ENCODE data around the gene CYYR1.

The CYYR1 gene

DNA sequence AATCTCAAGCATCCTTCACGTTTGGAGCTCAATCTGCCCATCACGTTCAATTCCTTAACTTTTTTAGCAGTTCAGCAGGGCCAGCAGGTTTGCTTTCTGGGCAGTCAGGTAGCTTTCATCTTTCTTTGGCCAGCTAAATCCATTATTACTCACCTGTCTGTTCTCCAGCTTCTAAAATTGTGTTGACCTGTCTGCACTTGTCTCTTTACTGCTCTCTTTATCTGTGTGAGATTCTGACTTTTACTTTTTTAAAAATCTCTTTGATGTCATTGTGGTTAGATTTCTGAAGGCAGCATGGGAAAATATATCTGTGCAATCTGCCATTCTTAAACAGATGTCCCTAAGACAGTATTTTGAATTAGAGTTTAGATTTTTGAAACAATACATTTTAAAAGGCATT, 24.9 kb upstream of the CYYR1 start:
- no CpG with 5 or more reads among the region's 2 CpGs for WGBS, 2 donors (ENCODE audit: extremely low coverage in 2 of 2, insufficient read length in 2 of 2, insufficient replicate concordance in 1 of 2)
- no peak overlapping the region for H2BK12ac ChIP-seq (ENCODE audit: low read length)
- H4K91ac ChIP-seq (ENCODE audit: low read depth, low read length, poor library complexity), result no peak overlapping the region
- H3K4me2 ChIP-seq (ENCODE audit: insufficient read depth, low read length, poor library complexity, severe bottlenecking), result no peak overlapping the region
- H3K27ac ChIP-seq (replicated peaks; ENCODE audit: low read length), result no peak overlapping the region
- no peak overlapping the region for H3K9ac ChIP-seq (ENCODE audit: low read depth, low read length, poor library complexity)
- no peaks in the 10 kb centered on the region for H3K9me3 ChIP-seq (replicated peaks in 1 of 2; ENCODE audit: control insufficient read depth in 2 of 2, insufficient read depth in 1 of 2, low read depth in 1 of 2, low read length in 2 of 2)
- no peak overlapping the region for H3K4ac ChIP-seq (ENCODE audit: low read length)
- H3K18ac ChIP-seq (ENCODE audit: low read length), result no peak overlapping the region
- no peak overlapping the region for H2BK15ac ChIP-seq (ENCODE audit: low read length)
- no peaks in the 10 kb centered on the region for H3K79me1 ChIP-seq (ENCODE audit: low read depth, low read length)
- no peaks in the 10 kb centered on the region for H3K4me1 ChIP-seq (ENCODE audit: control insufficient read depth in 2 of 2, insufficient read depth in 1 of 2, low read depth in 1 of 2, low read length in 2 of 2)
- no peak overlapping the region for H2BK5ac ChIP-seq (ENCODE audit: low read length)
- no peak overlapping the region for H2BK120ac ChIP-seq (ENCODE audit: low read depth, low read length)
- no peaks in the 10 kb centered on the region for H3K27me3 ChIP-seq (ENCODE audit: control insufficient read depth in 3 of 3, insufficient read depth in 3 of 3, low read depth in 1 of 3, low read length in 3 of 3)
- H2AFZ ChIP-seq (ENCODE audit: low read length), result no peak overlapping the region
- no peaks in the 10 kb centered on the region for H3K36me3 ChIP-seq (replicated peaks in 1 of 2; ENCODE audit: control insufficient read depth in 2 of 2, insufficient read depth in 2 of 2, low read length in 2 of 2)
- H2AK5ac ChIP-seq (ENCODE audit: low read depth, low read length), result no peak overlapping the region
- no peak overlapping the region for H3K23ac ChIP-seq (ENCODE audit: low read depth, low read length, poor library complexity)
- no peak overlapping the region for H4K8ac ChIP-seq (ENCODE audit: low read depth, low read length)
- DNase-seq (ENCODE audit: low spot score), result no peak
- no peak overlapping the region for H3K4me3 ChIP-seq (ENCODE audit: low read length in 2 of 2)
- no peak overlapping the region for H3K14ac ChIP-seq (ENCODE audit: low read length)

DNA sequence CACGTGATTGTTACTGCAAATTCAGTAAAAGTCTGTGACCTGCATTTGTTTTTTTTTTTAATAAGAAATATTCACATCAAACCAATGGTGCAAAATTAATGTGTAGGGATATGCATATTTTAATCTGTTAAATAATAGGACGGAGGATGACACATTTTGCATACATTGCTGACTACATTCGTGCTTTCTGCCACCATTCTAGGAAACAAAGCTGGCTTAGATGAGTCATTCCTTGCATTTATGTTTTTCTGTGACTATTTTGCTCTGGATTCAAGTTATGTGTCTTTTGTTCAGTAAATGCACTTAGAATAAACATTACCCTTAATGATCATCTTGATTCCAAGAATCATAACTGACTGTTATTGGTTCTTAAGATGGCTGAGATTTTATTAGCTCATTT, 23.9 kb upstream of the CYYR1 start:
- H2BK5ac ChIP-seq (ENCODE audit: low read length), result no peak overlapping the region
- no peaks in the 10 kb centered on the region for H3K4me1 ChIP-seq (ENCODE audit: control insufficient read depth in 2 of 2, insufficient read depth in 1 of 2, low read depth in 1 of 2, low read length in 2 of 2)
- H3K27ac ChIP-seq (replicated peaks; ENCODE audit: low read length), result no peak overlapping the region
- H3K9ac ChIP-seq (ENCODE audit: low read depth, low read length, poor library complexity), result no peak overlapping the region
- H3K9me3 ChIP-seq (replicated peaks in 1 of 2; ENCODE audit: control insufficient read depth in 2 of 2, insufficient read depth in 1 of 2, low read depth in 1 of 2, low read length in 2 of 2), result no peaks in the 10 kb centered on the region
- H3K4ac ChIP-seq (ENCODE audit: low read length), result no peak overlapping the region
- no peaks in the 10 kb centered on the region for H3K27me3 ChIP-seq (ENCODE audit: control insufficient read depth in 3 of 3, insufficient read depth in 3 of 3, low read depth in 1 of 3, low read length in 3 of 3)
- H2BK12ac ChIP-seq (ENCODE audit: low read length), result no peak overlapping the region
- no peak overlapping the region for H2BK120ac ChIP-seq (ENCODE audit: low read depth, low read length)
- no peak overlapping the region for H3K4me2 ChIP-seq (ENCODE audit: insufficient read depth, low read length, poor library complexity, severe bottlenecking)
- no peaks in the 10 kb centered on the region for H3K79me1 ChIP-seq (ENCODE audit: low read depth, low read length)
- no CpG with 5 or more reads among the region's 3 CpGs for WGBS, 2 donors (ENCODE audit: extremely low coverage in 2 of 2, insufficient read length in 2 of 2, insufficient replicate concordance in 1 of 2)
- H3K36me3 ChIP-seq (replicated peaks in 1 of 2; ENCODE audit: control insufficient read depth in 2 of 2, insufficient read depth in 2 of 2, low read length in 2 of 2), result no peaks in the 10 kb centered on the region
- no peak overlapping the region for H3K23ac ChIP-seq (ENCODE audit: low read depth, low read length, poor library complexity)
- H3K4me3 ChIP-seq (ENCODE audit: low read length in 2 of 2), result no peak overlapping the region
- H4K91ac ChIP-seq (ENCODE audit: low read depth, low read length, poor library complexity), result no peak overlapping the region
- H2BK15ac ChIP-seq (ENCODE audit: low read length), result no peak overlapping the region
- no peak for DNase-seq (ENCODE audit: low spot score)
- no peak overlapping the region for H2AK5ac ChIP-seq (ENCODE audit: low read depth, low read length)
- H4K8ac ChIP-seq (ENCODE audit: low read depth, low read length), result no peak overlapping the region
- H3K14ac ChIP-seq (ENCODE audit: low read length), result no peak overlapping the region
- H2AFZ ChIP-seq (ENCODE audit: low read length), result no peak overlapping the region
- no peak overlapping the region for H3K18ac ChIP-seq (ENCODE audit: low read length)

DNA sequence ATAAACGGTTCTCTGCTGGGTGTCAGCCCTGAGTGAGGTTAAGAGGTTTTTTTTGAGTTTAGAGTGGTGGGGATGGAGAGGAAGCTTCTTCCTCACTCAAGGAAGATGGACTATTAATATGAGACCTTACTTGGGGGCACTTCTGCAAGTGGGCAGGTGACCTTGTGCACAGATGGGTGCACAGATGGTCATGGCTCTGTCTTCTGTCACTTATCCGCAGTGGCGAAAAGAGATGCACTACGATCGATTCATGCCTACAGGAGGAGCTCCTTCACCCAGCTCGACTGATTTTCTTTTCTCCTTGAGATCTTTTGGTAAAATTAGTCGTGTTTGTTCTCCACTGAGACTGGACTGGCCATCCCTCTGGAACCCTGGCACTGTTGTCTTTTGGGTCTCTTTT, 22.9 kb upstream of the CYYR1 start:
- no peak overlapping the region for H2AFZ ChIP-seq (ENCODE audit: low read length)
- H3K9ac ChIP-seq (ENCODE audit: low read depth, low read length, poor library complexity), result no peak overlapping the region
- no peaks in the 10 kb centered on the region for H3K9me3 ChIP-seq (replicated peaks in 1 of 2; ENCODE audit: control insufficient read depth in 2 of 2, insufficient read depth in 1 of 2, low read depth in 1 of 2, low read length in 2 of 2)
- no peaks in the 10 kb centered on the region for H3K4me1 ChIP-seq (ENCODE audit: control insufficient read depth in 2 of 2, insufficient read depth in 1 of 2, low read depth in 1 of 2, low read length in 2 of 2)
- no peaks in the 10 kb centered on the region for H3K79me1 ChIP-seq (ENCODE audit: low read depth, low read length)
- no peak overlapping the region for H4K8ac ChIP-seq (ENCODE audit: low read depth, low read length)
- H2BK120ac ChIP-seq (ENCODE audit: low read depth, low read length), result no peak overlapping the region
- H3K27me3 ChIP-seq (ENCODE audit: control insufficient read depth in 3 of 3, insufficient read depth in 3 of 3, low read depth in 1 of 3, low read length in 3 of 3), result no peaks in the 10 kb centered on the region
- H3K18ac ChIP-seq (ENCODE audit: low read length), result no peak overlapping the region
- no peaks in the 10 kb centered on the region for H3K36me3 ChIP-seq (replicated peaks in 1 of 2; ENCODE audit: control insufficient read depth in 2 of 2, insufficient read depth in 2 of 2, low read length in 2 of 2)
- H3K4me2 ChIP-seq (ENCODE audit: insufficient read depth, low read length, poor library complexity, severe bottlenecking), result no peak overlapping the region
- no peak overlapping the region for H2BK12ac ChIP-seq (ENCODE audit: low read length)
- H3K14ac ChIP-seq (ENCODE audit: low read length), result no peak overlapping the region
- no peak for DNase-seq (ENCODE audit: low spot score)
- H2BK15ac ChIP-seq (ENCODE audit: low read length), result no peak overlapping the region
- H2BK5ac ChIP-seq (ENCODE audit: low read length), result no peak overlapping the region
- H3K23ac ChIP-seq (ENCODE audit: low read depth, low read length, poor library complexity), result no peak overlapping the region
- H2AK5ac ChIP-seq (ENCODE audit: low read depth, low read length), result no peak overlapping the region
- no peak overlapping the region for H4K91ac ChIP-seq (ENCODE audit: low read depth, low read length, poor library complexity)
- no peak overlapping the region for H3K27ac ChIP-seq (replicated peaks; ENCODE audit: low read length)
- H3K4ac ChIP-seq (ENCODE audit: low read length), result no peak overlapping the region
- no CpG with 5 or more reads among the region's 7 CpGs for WGBS, 2 donors (ENCODE audit: extremely low coverage in 2 of 2, insufficient read length in 2 of 2, insufficient replicate concordance in 1 of 2)
- no peak overlapping the region for H3K4me3 ChIP-seq (ENCODE audit: low read length in 2 of 2)

DNA sequence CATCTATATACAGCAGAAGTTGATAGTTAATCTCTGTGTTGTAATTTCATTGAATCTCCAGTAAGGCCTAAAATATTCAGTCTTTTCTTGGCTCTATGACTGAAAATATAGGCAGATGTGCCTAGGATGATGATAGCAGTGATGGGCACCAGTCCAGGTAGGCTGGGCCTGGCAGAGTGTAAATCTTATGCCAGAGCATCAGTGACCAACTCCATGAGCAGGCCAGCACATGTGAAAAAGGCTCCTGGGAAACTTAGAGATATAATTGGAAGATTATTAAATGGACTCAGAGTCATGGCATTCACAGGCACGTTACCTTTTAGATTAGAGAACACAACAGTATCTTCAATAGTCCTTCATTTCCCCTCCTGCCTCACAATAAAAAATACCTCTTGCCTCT, 20.7 kb upstream of the CYYR1 start:
- Histone ChIP-seq H3K23ac (ENCODE audit: low read depth, low read length, poor library complexity) (no peak overlapping the region), H3K36me3 (replicated peaks in 1 of 2; ENCODE audit: control insufficient read depth in 2 of 2, insufficient read depth in 2 of 2, low read length in 2 of 2) (no peaks in the 10 kb centered on the region), H4K91ac (ENCODE audit: low read depth, low read length, poor library complexity) (no peak overlapping the region), H4K8ac (ENCODE audit: low read depth, low read length) (no peak overlapping the region), H2AK5ac (ENCODE audit: low read depth, low read length) (no peak overlapping the region), H3K9ac (ENCODE audit: low read depth, low read length, poor library complexity) (no peak overlapping the region), H2BK5ac (ENCODE audit: low read length) (no peak overlapping the region), H2BK15ac (ENCODE audit: low read length) (no peak overlapping the region), H3K79me1 (ENCODE audit: low read depth, low read length) (no peaks in the 10 kb centered on the region), H3K4me3 (ENCODE audit: low read length in 2 of 2) (no peak overlapping the region), H3K4ac (ENCODE audit: low read length) (no peak overlapping the region), H3K14ac (ENCODE audit: low read length) (no peak overlapping the region), H3K4me2 (ENCODE audit: insufficient read depth, low read length, poor library complexity, severe bottlenecking) (no peak overlapping the region), H2BK12ac (ENCODE audit: low read length) (no peak overlapping the region), H3K4me1 (ENCODE audit: control insufficient read depth in 2 of 2, insufficient read depth in 1 of 2, low read depth in 1 of 2, low read length in 2 of 2) (no peaks in the 10 kb centered on the region), H3K18ac (ENCODE audit: low read length) (no peak overlapping the region), H3K9me3 (replicated peaks in 1 of 2; ENCODE audit: control insufficient read depth in 2 of 2, insufficient read depth in 1 of 2, low read depth in 1 of 2, low read length in 2 of 2) (no peaks in the 10 kb centered on the region), H3K27me3 (ENCODE audit: control insufficient read depth in 3 of 3, insufficient read depth in 3 of 3, low read depth in 1 of 3, low read length in 3 of 3) (no peaks in the 10 kb centered on the region), H2AFZ (ENCODE audit: low read length) (no peak overlapping the region), H3K27ac (replicated peaks; ENCODE audit: low read length) (no peak overlapping the region), H2BK120ac (ENCODE audit: low read depth, low read length) (no peak overlapping the region)
- WGBS, 2 donors (ENCODE audit: extremely low coverage in 2 of 2, insufficient read length in 2 of 2, insufficient replicate concordance in 1 of 2), result no CpG with 5 or more reads among the region's 1 CpG
- no peak for DNase-seq (ENCODE audit: low spot score)

Data from neuronal stem cell (in vitro differentiated cells).